RWPE2 (cell line): ENCODE data around the gene PLD4.
A peak's percentile ranks its signal among the peaks of the same experiment; 100 is the strongest.

ENCODE experiments used
- ATAC-seq: fragments of 200-7000 bp; cut with Tn5 transposase; 3 replicates; pipeline ENCODE4 v1.9.1; 2021; ENCODE audit warnings: low read depth
- DNase-seq: peaks from one replicate; pipeline ENCODE4 v3.0.0-alpha.2; 2020; ENCODE audit warnings: low spot score
- H3K27ac ChIP-seq: fragments of 450-650 bp; 2 replicates; pipeline ENCODE4 v1.5.1; 2017; ENCODE audit warnings: mild to moderate bottlenecking; ENCODE audit not compliant: poor library complexity, severe bottlenecking
- H3K27me3 ChIP-seq: fragments of 250-450 bp; sonication (Bioruptor Pico); 2 replicates; pipeline ENCODE4 v1.5.1; 2021; ENCODE audit warnings: mild to moderate bottlenecking, moderate library complexity; ENCODE audit not compliant: insufficient read depth, poor library complexity, severe bottlenecking
- H3K36me3 ChIP-seq: fragments of 250-450 bp; sonication (Bioruptor Pico); 2 replicates; pipeline ENCODE4 v1.5.1; 2020; ENCODE audit warnings: low read depth, mild to moderate bottlenecking, moderate library complexity
- H3K4me1 ChIP-seq: fragments of 250-450 bp; sonication (Bioruptor Pico); 2 replicates; pipeline ENCODE4 v1.5.1; 2021; ENCODE audit warnings: mild to moderate bottlenecking, moderate library complexity; ENCODE audit not compliant: insufficient read depth, poor library complexity, severe bottlenecking
- H3K4me3 ChIP-seq: fragments of 250-450 bp; sonication (Bioruptor Pico); 2 replicates; pipeline ENCODE4 v1.5.1; 2021; ENCODE audit warnings: mild to moderate bottlenecking, moderate library complexity; ENCODE audit not compliant: severe bottlenecking
- H3K9me3 ChIP-seq: fragments of 250-450 bp; sonication (Bioruptor Pico); 2 replicates; pipeline ENCODE4 v1.5.1; 2021; ENCODE audit warnings: mild to moderate bottlenecking, moderate library complexity; ENCODE audit not compliant: severe bottlenecking
- CTCF ChIP-seq: fragments of 450-650 bp; IDR thresholded peaks from one replicate; pipeline ENCODE4 v1.5.1; 2017; ENCODE audit warnings: mild to moderate bottlenecking, moderate library complexity; ENCODE audit not compliant: poor library complexity, severe bottlenecking

The PLD4 gene

GRCh38 chr14:104976198-104977007 is 51.7 kb downstream of the PLD4 start:
- DNase-seq, result peak; percentile 97
- peak; percentile 99 for TF ChIP-seq CTCF
- no peaks in the 10 kb centered on the region for H3K9me3 ChIP-seq
- peak; percentile 18 for ATAC-seq
- H3K27me3 ChIP-seq, result no peaks in the 10 kb centered on the region
- H3K4me3 ChIP-seq, result peak overlapping the region; percentile 54
- peaks cover 40% of the 10 kb centered on the region for H3K4me1 ChIP-seq
- no peaks in the 10 kb centered on the region for H3K36me3 ChIP-seq
- H3K27ac ChIP-seq, result peak overlapping the region; percentile 99

GRCh38 chr14:104977008-104977680 is 52.5 kb downstream of the PLD4 start:
- ATAC-seq, result no peak
- Histone ChIP-seq H3K27ac (peak overlapping the region; percentile 99), H3K27me3 (no peaks in the 10 kb centered on the region)

GRCh38 chr14:104977681-104978653 is 53.3 kb downstream of the PLD4 start, which contains the start of gene AHNAK2:
Gene AHNAK2, minus strand, starts transcription at chr14:104978374. Its CDS starts 137 bp downstream, at chr14:104978237.
- ATAC-seq, result peak; percentile 61

More at GRCh38 chr14:104977008-104977680, 52.5 kb downstream of the PLD4 start:
- TF ChIP-seq CTCF, result no peak
- Histone ChIP-seq H3K9me3 (no peaks in the 10 kb centered on the region), H3K4me3 (peak overlapping the region; percentile 54), H3K36me3 (no peaks in the 10 kb centered on the region), H3K4me1 (peaks cover 33% of the 10 kb centered on the region)
- DNase-seq, result peak; percentile 78

More at GRCh38 chr14:104977681-104978653, 53.3 kb downstream of the PLD4 start, which contains the start of gene AHNAK2:
- H3K4me1 ChIP-seq, result peaks cover 27% of the 10 kb centered on the region
- peak within 1 kb of the TSS; percentile 99 for H3K27ac ChIP-seq
- no peaks in the 10 kb centered on the region for H3K9me3 ChIP-seq
- TF ChIP-seq CTCF, result no peak
- DNase-seq, result peak; percentile 92
- H3K4me3 ChIP-seq, result peak within 1 kb of the TSS; percentile 54
- no peaks in the 10 kb centered on the region for H3K27me3 ChIP-seq
- H3K36me3 ChIP-seq, result no peaks in the 10 kb centered on the region
